T-helper 1 cell treated with Interleukin-12 subunit alpha and Interleukin-12 subunit beta and Interleukin-4 antibody, amounts not matched to agents 30 μg/mL and 1 μg/mL, for 36 hours (primary cell): ENCODE measurements around the gene MTA1.

ENCODE experiments used
- H3K27ac Mint-ChIP-seq: one replicate; pipeline ENCODE4 v1.8.0; 2021; ENCODE audit warnings: mild to moderate bottlenecking, mixed read lengths
- H3K27me3 Mint-ChIP-seq: one replicate; pipeline ENCODE4 v1.8.0; 2021; ENCODE audit warnings: low read depth, mixed read lengths
- H3K36me3 Mint-ChIP-seq: one replicate; pipeline ENCODE4 v1.8.0; 2021; ENCODE audit warnings: low read depth, mixed read lengths
- H3K4me1 Mint-ChIP-seq: one replicate; pipeline ENCODE4 v1.8.0; 2021; ENCODE audit warnings: low read depth, mixed read lengths
- H3K4me3 Mint-ChIP-seq: one replicate; pipeline ENCODE4 v1.8.0; 2021; ENCODE audit warnings: mild to moderate bottlenecking, moderate library complexity, mixed read lengths
- H3K9me3 Mint-ChIP-seq: one replicate; pipeline ENCODE4 v1.8.0; 2021; ENCODE audit warnings: mixed read lengths

MTA1 gene

GRCh38 chr14:105487986-105488777 lies 68.6 kb downstream of the MTA1 start:
- Mint-ChIP-seq H3K4me3 (peak overlapping the region; percentile 86), H3K27ac (peak overlapping the region; percentile 81), H3K4me1 (peaks cover 15% of the 10 kb centered on the region), H3K36me3 (no peaks in the 10 kb centered on the region), H3K9me3 (no peaks in the 10 kb centered on the region), H3K27me3 (no peaks in the 10 kb centered on the region)

GRCh38 chr14:105488781-105489541 lies 69.3 kb downstream of the MTA1 start:
- Mint-ChIP-seq H3K36me3 (no peaks in the 10 kb centered on the region), H3K4me1 (peaks cover 15% of the 10 kb centered on the region), H3K4me3 (peak overlapping the region; percentile 86), H3K27ac (peak overlapping the region; percentile 86), H3K27me3 (no peaks in the 10 kb centered on the region), H3K9me3 (no peaks in the 10 kb centered on the region)

DNA sequence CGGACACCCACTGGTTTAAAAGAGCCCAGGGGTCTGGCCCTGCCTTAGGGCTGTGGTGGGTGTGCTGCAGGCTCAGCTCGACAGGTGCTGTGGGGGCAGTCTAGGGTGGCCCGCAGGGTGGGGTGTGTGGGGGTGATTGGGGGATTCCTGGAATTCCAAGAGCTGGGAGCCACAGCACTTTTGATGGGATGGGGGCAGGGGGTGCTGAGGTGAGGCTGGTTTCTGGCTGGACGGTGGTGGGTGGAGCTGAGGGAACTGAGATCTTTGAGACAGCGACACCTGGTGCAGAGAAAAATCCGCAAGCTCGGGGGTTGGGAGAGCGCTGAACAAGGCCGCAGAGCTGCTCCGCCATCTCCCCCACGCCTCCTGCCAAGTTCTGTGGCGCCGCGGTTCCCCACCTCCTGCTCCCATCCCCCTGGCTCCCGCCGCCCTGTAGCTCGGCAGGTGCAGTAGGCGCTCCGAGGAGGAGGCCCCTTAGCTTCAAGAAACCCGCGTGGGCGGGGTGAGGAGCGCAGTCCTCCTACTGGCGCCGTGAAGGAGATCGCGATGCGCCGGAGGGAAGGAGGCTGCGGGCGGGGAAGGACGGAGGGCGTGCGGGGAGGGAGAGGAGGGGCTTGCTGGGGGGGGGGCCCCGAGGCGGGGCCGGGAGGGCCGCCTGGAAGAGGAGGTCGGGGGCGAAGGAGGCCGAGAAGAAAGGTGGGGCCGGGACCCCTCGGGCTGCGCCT lies 70.1 kb downstream of the MTA1 start:
- peak overlapping the region; percentile 75 for H3K4me3 Mint-ChIP-seq
- no peaks in the 10 kb centered on the region for H3K9me3 Mint-ChIP-seq
- H3K27ac Mint-ChIP-seq, result peak overlapping the region; percentile 86
- H3K36me3 Mint-ChIP-seq, result no peaks in the 10 kb centered on the region
- H3K4me1 Mint-ChIP-seq, result peaks cover 10% of the 10 kb centered on the region
- no peaks in the 10 kb centered on the region for H3K27me3 Mint-ChIP-seq

GRCh38 chr14:105490267-105490571 lies 70.6 kb downstream of the MTA1 start:
- Mint-ChIP-seq H3K4me1 (peaks cover 9% of the 10 kb centered on the region), H3K9me3 (no peaks in the 10 kb centered on the region), H3K4me3 (no peak overlapping the region), H3K27me3 (no peaks in the 10 kb centered on the region), H3K27ac (peak overlapping the region; percentile 86), H3K36me3 (no peaks in the 10 kb centered on the region)

- Mint-ChIP-seq H3K27ac (peak within 1 kb of the TSS; percentile 90), H3K27me3 (no peaks in the 10 kb centered on the region), H3K4me1 (peaks cover 9% of the 10 kb centered on the region), H3K9me3 (no peaks in the 10 kb centered on the region), H3K36me3 (no peaks in the 10 kb centered on the region), H3K4me3 (peak within 1 kb of the TSS; percentile 91)
Observed at GRCh38 chr14:105490572-105491365, 71.1 kb downstream of the MTA1 start, which contains the start of gene TEDC1. TSS of gene TEDC1 (plus strand) at chr14:105491246. CDS start at chr14:105491376, 130 bp downstream.

DNA sequence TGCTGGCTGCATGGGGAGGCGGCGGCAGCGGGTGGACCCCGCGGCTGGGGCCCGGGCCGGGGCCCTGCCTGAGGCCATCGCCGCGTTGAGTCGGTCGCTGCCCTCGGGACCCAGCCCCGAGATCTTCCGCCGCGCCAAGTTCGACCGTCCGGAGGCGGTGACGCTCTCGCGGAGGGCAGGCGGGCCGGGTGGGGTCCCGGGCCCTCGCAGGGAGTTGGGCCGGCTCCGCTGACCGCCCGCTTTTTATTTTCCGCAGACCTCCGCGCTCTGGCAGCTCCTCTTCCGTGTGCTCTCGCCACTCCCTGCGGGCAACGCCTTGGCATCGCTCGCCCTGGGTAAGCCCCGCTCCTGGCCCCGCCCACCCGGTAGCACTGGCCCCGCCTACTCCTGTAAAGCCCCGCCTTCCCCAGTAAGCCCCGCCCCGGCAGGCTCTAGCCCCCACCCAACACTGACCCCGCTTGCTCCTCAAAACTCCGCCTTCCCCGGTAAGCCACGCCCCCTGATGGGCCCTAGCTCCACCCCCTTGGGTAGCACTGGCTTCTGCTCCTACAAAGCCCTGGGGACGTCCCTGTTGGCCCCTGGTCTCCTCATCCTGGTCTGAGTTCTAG lies 71.8 kb downstream of the MTA1 start:
- H3K27ac Mint-ChIP-seq, result peak overlapping the region; percentile 90
- peak overlapping the region; percentile 91 for H3K4me3 Mint-ChIP-seq
- peaks cover 9% of the 10 kb centered on the region for H3K4me1 Mint-ChIP-seq
- H3K27me3 Mint-ChIP-seq, result no peaks in the 10 kb centered on the region
- H3K36me3 Mint-ChIP-seq, result no peaks in the 10 kb centered on the region
- H3K9me3 Mint-ChIP-seq, result no peaks in the 10 kb centered on the region

DNA sequence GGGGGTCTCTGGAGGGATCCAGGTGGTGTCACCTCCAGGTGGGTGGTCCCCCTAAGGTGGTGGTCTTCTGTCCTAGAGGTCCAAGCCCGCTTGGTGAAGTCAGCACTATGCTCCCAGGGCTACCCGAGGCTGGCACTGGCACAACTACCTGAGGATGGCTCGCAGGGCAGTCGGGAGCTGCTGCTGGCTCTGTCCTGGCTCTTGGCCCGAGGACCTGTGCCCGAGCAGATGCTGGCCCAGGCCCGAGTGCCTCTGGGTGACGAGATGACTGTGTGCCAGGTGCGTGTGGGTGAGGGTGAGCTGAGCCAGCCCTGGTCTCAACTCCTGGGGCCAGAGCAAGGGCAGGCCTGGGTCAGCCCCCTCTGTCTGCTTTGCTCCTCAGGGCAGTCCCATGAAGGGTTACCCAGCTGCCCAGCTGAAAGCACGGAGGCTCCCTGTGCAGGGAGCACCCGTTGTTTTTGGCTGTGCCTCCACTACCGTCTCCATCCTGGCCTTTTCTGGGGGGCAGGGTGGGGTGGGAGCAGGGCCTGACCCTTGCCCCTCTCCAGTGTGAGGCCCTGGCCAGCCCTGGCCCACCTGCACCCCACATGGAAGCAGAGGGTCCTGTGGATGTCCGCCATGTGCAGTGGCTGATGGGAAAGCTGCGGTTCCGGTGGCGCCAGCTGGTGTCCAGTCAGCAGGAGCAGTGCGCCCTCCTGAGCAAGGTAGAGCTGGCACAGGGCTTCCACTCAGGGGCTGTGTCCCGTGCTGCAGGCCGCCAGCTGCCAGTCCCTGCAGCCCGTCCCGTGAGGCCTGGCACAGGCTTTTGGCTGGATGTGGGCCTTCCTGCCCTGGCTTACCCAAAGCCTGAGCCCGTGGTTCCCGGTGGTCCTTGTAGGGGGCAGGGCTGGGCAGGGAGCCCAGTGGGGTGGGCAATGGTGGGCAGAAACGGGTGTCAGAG lies 72.7 kb downstream of the MTA1 start:
- no peaks in the 10 kb centered on the region for H3K36me3 Mint-ChIP-seq
- peaks cover 9% of the 10 kb centered on the region for H3K4me1 Mint-ChIP-seq
- no peaks in the 10 kb centered on the region for H3K9me3 Mint-ChIP-seq
- H3K27ac Mint-ChIP-seq, result peak overlapping the region; percentile 90
- peak overlapping the region; percentile 91 for H3K4me3 Mint-ChIP-seq
- H3K27me3 Mint-ChIP-seq, result no peaks in the 10 kb centered on the region

DNA sequence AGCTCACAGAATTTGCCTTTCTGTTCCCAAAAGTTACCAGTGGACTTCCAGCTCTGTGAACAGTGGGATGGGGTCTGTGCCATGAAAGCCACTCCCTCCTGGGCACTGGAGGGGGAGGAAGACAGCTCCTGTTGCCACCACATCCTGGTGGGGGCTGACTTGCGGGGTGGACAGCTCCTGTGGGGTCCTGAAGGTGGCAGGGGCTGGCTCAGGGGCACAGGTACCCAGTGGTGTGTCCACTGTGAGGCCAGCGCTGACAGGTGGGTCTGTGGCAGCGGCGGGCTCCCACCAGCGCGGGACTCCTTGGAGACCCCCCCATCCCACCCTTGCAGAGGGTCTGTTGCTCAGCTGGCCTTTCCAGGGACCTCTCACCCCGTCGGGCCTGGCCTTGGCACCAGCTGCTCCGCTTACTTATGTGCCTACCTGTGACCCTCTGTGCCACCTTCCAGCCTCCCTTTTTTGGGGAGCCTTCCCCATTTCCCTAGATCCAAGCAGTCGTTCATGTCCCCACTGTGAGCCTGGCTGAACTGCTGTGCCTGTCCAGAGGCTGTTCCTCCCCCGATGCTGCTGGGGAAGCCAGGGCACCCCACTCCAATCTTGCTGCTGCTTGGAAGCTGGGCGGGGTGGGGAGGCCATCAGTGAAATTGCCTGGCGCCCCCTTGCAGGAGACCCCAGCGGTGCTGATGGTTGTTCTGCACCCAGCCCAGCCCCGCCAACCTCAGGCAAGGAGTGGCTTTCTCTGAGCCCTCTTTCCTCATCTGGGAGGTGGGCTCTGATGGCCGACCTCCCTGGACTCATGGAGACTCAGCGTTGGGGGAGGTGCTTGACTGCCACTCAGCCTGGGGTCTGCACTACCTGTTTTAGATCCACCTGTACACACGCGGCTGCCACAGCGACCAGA lies 73.6 kb downstream of the MTA1 start:
- H3K36me3 Mint-ChIP-seq, result no peaks in the 10 kb centered on the region
- H3K27me3 Mint-ChIP-seq, result no peaks in the 10 kb centered on the region
- H3K9me3 Mint-ChIP-seq, result no peaks in the 10 kb centered on the region
- H3K4me1 Mint-ChIP-seq, result peaks cover 9% of the 10 kb centered on the region
- peak overlapping the region; percentile 37 for H3K4me3 Mint-ChIP-seq
- no peak overlapping the region for H3K27ac Mint-ChIP-seq

DNA sequence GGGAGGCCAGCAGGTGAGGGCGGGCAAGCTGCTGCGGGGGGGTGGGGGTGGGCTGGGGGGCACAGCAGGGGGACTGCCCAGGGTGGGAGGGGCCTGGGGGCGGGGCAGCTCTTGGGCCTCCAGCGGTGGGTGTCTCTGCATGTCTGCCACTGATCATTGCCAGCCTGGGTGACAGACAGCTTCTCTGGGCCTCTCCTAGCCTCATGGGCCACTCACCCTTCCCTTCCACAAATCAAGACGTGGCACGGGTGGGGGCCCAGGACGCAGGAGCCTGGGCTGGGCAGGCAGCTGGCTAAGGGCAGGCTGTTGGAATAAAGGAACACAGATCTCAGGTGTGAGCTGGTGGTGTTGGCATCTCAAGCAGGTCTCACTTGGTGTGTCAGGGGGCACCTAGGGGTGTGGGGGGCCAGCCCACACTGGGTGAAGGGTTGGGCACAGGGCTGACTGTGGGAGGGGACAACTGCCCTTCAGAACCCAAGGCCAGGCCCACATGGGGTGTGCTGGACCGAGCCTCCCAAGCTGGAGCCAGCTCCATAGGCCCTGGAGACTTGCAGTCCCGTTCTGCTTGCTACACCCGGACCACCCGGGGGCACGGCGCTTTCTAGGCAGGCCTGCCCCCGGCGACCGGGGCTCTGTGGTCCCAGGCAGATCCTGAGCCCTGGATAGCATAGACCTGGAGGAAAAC lies 74.4 kb downstream of the MTA1 start:
- peaks cover 9% of the 10 kb centered on the region for H3K4me1 Mint-ChIP-seq
- no peaks in the 10 kb centered on the region for H3K36me3 Mint-ChIP-seq
- H3K27me3 Mint-ChIP-seq, result no peaks in the 10 kb centered on the region
- no peaks in the 10 kb centered on the region for H3K9me3 Mint-ChIP-seq
- no peak overlapping the region for H3K27ac Mint-ChIP-seq
- H3K4me3 Mint-ChIP-seq, result no peak overlapping the region

GRCh38 chr14:105494606-105494929 lies 74.9 kb downstream of the MTA1 start:
- Mint-ChIP-seq H3K27ac (no peak overlapping the region), H3K9me3 (no peaks in the 10 kb centered on the region), H3K36me3 (no peaks in the 10 kb centered on the region), H3K4me1 (peaks cover 6% of the 10 kb centered on the region), H3K27me3 (no peaks in the 10 kb centered on the region), H3K4me3 (no peak overlapping the region)

DNA sequence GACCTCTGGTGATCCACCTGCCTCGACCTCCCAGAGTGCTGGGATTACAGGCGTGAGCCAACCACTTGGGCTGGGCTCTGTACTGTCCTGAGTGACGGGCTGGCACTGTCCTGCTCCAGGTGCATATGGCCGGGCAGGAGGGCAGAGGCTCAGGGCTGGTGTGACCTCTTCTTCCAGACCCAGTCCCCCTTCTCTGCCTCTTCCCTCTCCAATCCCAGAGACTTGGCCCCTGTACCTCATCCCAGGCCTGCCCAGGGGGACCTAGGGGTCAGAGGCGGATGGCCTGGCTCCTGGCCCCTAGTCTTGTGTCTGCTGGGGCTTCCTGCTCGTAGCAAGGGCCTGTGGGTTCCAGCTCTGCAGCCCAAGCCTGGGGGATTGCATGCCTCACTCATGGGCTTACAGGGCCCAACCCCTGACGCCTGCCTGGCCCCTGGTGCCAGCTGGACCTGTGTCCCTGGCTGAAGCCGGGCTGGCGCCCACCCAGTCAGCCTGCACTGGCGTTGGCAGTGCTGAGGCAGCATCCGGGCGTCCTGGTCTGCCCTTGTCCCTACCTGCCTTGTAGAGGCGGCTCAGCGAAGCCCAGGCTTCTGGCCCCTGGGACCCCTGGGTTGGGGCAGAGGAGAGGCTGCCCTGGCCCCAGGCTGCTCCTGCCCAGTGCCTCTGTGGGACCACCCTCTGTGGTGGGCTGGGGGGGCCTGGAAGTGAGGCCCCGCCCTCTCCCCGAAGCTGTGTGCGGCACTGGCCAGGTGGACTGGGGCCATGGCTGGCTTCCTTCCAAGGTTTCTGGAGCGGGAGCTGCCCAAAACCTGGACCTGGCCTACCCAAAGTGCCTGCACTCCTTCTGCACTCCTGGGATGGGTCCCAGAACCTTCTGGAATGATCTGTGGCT lies 75.7 kb downstream of the MTA1 start:
- Mint-ChIP-seq H3K36me3 (no peaks in the 10 kb centered on the region), H3K4me1 (peaks cover 3% of the 10 kb centered on the region), H3K9me3 (no peaks in the 10 kb centered on the region), H3K4me3 (no peak overlapping the region), H3K27me3 (no peaks in the 10 kb centered on the region), H3K27ac (no peak overlapping the region)
